NCI-H2196 treated with DMSO at 0.1 percent for 48 hours (cell line): ENCODE results near the gene MRPL24.
"Not testable (repeated sequence)": the region's sequence is repeated elsewhere in the genome, so short reads cannot be mapped to it uniquely, and the experiment has no call there.

ENCODE experiments used
- DNase-seq: peaks from one replicate; lab custom pipeline; 2025; ENCODE audit not compliant: unreplicated experiment; lab: John Stamatoyannopoulos, UW

The MRPL24 gene

GRCh38 chr1:156740741-156741480, at the start of gene MRPL24:
Gene MRPL24, minus strand, starts transcription at chr1:156741088. Its CDS starts 2,384 bp downstream, at chr1:156738704.
- peak; percentile 100 for DNase-seq

- DNase-seq: no peak
Measured at GRCh38 chr1:156789621-156790318, 48.9 kb upstream of the MRPL24 start.

- DNase-seq: no peak
Measured at GRCh38 chr1:156788136-156788535, 47.2 kb upstream of the MRPL24 start.

GRCh38 chr1:156786640-156787039, 45.8 kb upstream of the MRPL24 start:
- no peak for DNase-seq

GRCh38 chr1:156785458-156785857, 44.6 kb upstream of the MRPL24 start:
- DNase-seq: no peak

GRCh38 chr1:156781585-156782186, 40.8 kb upstream of the MRPL24 start:
- no peak for DNase-seq

- DNase-seq: no peak
Measured at GRCh38 chr1:156777573-156777972, 36.7 kb upstream of the MRPL24 start.

GRCh38 chr1:156776942-156777341, 36.1 kb upstream of the MRPL24 start:
- no peak for DNase-seq

- no peak for DNase-seq
Measured at GRCh38 chr1:156775799-156776198, 34.9 kb upstream of the MRPL24 start.

GRCh38 chr1:156773607-156774006, 32.7 kb upstream of the MRPL24 start:
- DNase-seq: no peak

- no peak for DNase-seq
Measured at GRCh38 chr1:156772728-156773497, 32.0 kb upstream of the MRPL24 start.

GRCh38 chr1:156772222-156772621, 31.3 kb upstream of the MRPL24 start:
- no peak for DNase-seq

GRCh38 chr1:156768610-156769295, 27.9 kb upstream of the MRPL24 start:
- no peak for DNase-seq

- no peak for DNase-seq
Measured at GRCh38 chr1:156767879-156768604, 27.2 kb upstream of the MRPL24 start.

- peak; percentile 99 for DNase-seq
Measured at GRCh38 chr1:156767101-156767878, 26.4 kb upstream of the MRPL24 start, which contains the start of gene PRCC. Gene PRCC, plus strand, starts transcription at chr1:156767535. Its CDS starts 237 bp downstream, at chr1:156767772.

GRCh38 chr1:156766298-156767100, 25.6 kb upstream of the MRPL24 start:
- peak; percentile 39 for DNase-seq

- no peak for DNase-seq
Measured at GRCh38 chr1:156765666-156766065, 24.8 kb upstream of the MRPL24 start.

GRCh38 chr1:156765136-156765535, 24.2 kb upstream of the MRPL24 start:
- not testable (repeated sequence) for DNase-seq

- DNase-seq: no peak
Measured at GRCh38 chr1:156760796-156761104, 19.9 kb upstream of the MRPL24 start.
